ENCODE data around the gene E2F3. TPM values are rescaled to one million over a fixed set of nuclear protein-coding genes. Genes with fewer than 3 reads are reported as not detected.
"Not testable (repeated sequence)": the region's sequence is repeated elsewhere in the genome, so short reads cannot be mapped to it uniquely, and the experiment has no call there.

Gene E2F3
- total RNA-seq, 1 experiment from 2014 or later: 13.8 TPM

DNA sequence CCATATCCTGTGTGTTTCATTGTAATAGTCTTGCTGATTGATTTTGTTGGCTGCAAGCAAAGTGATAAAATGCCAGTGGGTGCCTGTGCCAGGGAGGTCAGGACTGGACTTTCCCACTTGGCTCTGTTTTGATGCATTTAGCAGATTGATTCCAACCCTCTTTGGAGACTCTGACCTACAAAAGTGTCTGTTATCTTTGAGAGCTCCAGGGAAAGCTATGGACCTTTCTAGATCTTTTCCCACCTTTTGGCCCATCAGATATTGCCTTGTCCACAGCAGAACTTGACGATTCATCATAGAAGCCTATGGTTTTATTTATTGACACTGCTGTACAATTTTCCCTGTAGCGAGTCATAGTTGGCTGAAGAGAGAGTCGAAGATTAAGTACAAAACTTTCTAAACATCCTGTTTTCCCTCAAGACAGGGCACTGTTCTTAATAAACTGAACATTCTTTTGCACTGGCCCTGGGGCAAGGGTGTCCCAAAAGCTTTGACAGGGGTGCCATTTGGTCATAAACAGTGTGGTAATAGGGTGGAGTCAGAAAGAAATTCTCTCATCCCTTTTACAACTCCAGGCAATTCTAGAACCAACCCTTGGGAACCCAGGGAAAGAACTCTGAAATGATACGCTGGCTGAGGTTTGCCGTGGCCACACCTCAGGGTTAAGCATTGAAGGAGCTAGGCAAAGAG, 53.7 kb downstream of the E2F3 start:
- DNase-seq: no peak
- H3K27me3 ChIP-seq (ENCODE audit: low read length): no peaks in the 10 kb centered on the region
- peaks cover 100% of the 10 kb centered on the region for H3K79me2 ChIP-seq (ENCODE audit: low read length)
- no peak overlapping the region for H3K27ac ChIP-seq (ENCODE audit: low read length)
- no peak overlapping the region for H3K9ac ChIP-seq (ENCODE audit: low read length)
- no peak overlapping the region for H2AFZ ChIP-seq (ENCODE audit: low read length)
- H3K9me3 ChIP-seq (ENCODE audit: low read length): no peaks in the 10 kb centered on the region
- no peaks in the 10 kb centered on the region for H3K4me1 ChIP-seq (ENCODE audit: low read length)
- no peaks in the 10 kb centered on the region for H3K9me2 ChIP-seq (replicated peaks; ENCODE audit: insufficient read depth, low read length)
- no peak overlapping the region for H3K4me2 ChIP-seq (ENCODE audit: low read depth, low read length, poor library complexity, severe bottlenecking)
- H3K36me3 ChIP-seq (ENCODE audit: insufficient read depth, low read length): peaks cover 29% of the 10 kb centered on the region
- H3K4me3 ChIP-seq (ENCODE audit: low read length): no peak overlapping the region
- H4K20me1 ChIP-seq (ENCODE audit: insufficient read depth, low read depth, low read length): 0 out of 2 replicates have a peak, but pooled peaks cover 7% of the 10 kb centered on the region

DNA sequence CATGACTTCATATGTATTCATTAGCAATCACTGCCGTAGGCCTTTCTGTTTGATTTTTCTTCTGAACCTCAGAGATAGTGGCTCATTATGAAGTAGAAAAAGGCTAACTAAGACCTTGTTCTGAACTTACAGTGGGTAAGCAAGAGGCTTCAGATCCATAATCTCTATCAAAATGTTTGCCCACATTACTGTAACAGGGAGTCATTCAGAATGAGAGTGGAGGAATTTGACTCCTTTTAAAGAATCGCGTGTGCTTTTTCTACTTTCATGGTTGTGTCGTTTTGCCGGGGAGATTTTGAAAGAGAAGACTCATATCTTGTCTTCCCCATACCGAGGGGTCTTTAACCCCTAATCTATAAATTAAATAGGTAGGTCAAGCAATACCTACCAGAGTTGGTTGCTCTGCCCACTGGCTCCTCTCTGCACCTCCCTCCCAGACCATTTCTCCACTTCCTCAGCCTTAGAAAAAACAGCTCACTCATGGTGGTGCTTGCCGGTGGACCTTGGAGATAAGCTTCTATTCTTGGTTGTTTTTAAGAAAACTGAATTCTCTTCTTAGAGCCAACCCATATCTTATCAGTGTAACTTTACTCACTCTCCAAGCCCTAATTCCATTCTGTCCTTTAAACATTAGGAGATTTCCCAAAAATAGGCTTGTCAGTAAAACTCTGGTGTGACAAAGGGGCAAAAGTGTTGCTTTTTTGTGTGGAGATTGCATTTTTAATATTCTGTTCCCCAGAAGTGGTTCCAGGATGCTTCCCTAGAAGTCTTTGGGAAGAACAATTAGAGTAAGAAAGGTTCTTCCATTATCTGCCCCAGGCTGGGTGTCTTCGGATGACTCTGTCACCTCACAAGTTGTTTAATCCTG, 56.6 kb downstream of the E2F3 start:
- Histone ChIP-seq H3K4me2 (ENCODE audit: low read depth, low read length, poor library complexity, severe bottlenecking) (no peak overlapping the region), H3K4me3 (ENCODE audit: low read length) (no peak overlapping the region), H3K27ac (ENCODE audit: low read length) (no peak overlapping the region), H3K79me2 (ENCODE audit: low read length) (peaks cover 99% of the 10 kb centered on the region), H3K9me2 (replicated peaks; ENCODE audit: insufficient read depth, low read length) (no peaks in the 10 kb centered on the region), H2AFZ (ENCODE audit: low read length) (no peak overlapping the region), H3K4me1 (ENCODE audit: low read length) (no peaks in the 10 kb centered on the region), H4K20me1 (ENCODE audit: insufficient read depth, low read depth, low read length) (no peaks in the 10 kb centered on the region), H3K9ac (ENCODE audit: low read length) (no peak overlapping the region), H3K27me3 (ENCODE audit: low read length) (no peaks in the 10 kb centered on the region), H3K36me3 (ENCODE audit: insufficient read depth, low read length) (peaks cover 24% of the 10 kb centered on the region), H3K9me3 (ENCODE audit: low read length) (no peaks in the 10 kb centered on the region)
- no peak for DNase-seq

DNA sequence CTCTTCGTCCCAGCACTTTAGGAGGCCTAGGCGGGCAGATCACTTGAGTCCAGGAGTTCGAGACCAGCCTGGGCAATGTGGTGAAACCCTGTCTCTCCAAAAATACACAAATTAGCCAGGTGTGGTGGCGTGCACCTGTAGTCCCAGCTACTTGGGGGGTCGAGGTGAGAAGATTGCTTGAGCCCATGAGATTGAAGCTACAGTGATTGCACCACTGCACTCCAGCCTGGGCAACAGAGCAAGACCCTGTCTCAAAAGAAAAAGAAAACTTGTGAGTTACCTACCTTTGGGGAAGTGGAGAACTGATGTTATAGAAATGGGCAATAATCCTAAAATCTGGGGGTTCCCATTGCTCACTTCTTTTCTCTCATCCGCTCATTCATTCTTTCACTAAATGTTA, 58.0 kb downstream of the E2F3 start:
- Histone ChIP-seq H3K36me3 (ENCODE audit: insufficient read depth, low read length) (peaks cover 22% of the 10 kb centered on the region), H3K79me2 (ENCODE audit: low read length) (peaks cover 99% of the 10 kb centered on the region), H3K9ac (ENCODE audit: low read length) (no peak overlapping the region), H3K4me1 (ENCODE audit: low read length) (no peaks in the 10 kb centered on the region), H3K9me3 (ENCODE audit: low read length) (no peaks in the 10 kb centered on the region), H3K4me2 (ENCODE audit: low read depth, low read length, poor library complexity, severe bottlenecking) (no peak overlapping the region), H3K4me3 (ENCODE audit: low read length) (no peak overlapping the region), H3K27ac (ENCODE audit: low read length) (no peak overlapping the region), H4K20me1 (ENCODE audit: insufficient read depth, low read depth, low read length) (no peaks in the 10 kb centered on the region), H3K27me3 (ENCODE audit: low read length) (no peaks in the 10 kb centered on the region), H3K9me2 (replicated peaks; ENCODE audit: insufficient read depth, low read length) (no peaks in the 10 kb centered on the region), H2AFZ (ENCODE audit: low read length) (no peak overlapping the region)
- no peak for DNase-seq

DNA sequence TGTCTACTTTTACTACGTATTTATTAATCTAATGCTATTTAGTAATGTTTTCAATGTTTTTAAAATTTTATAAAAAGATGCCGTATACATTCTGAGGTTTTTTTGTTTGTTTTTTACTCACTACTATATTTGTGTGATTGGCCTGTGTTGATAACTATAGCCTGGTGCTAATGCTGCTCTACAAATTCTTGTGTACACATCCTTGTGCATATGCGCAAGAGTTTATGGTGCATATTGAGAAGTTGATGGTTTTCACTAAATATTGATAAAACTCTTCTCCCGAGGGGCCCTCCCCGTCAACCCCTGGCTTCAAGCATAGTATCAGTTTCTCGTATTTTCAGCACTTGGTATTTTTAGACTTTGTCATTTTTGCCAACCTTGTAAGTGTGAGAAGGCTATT, 59.9 kb downstream of the E2F3 start:
- Histone ChIP-seq H3K27ac (ENCODE audit: low read length) (no peak overlapping the region), H3K4me1 (ENCODE audit: low read length) (no peaks in the 10 kb centered on the region), H3K36me3 (ENCODE audit: insufficient read depth, low read length) (peaks cover 28% of the 10 kb centered on the region), H3K27me3 (ENCODE audit: low read length) (no peaks in the 10 kb centered on the region), H3K4me2 (ENCODE audit: low read depth, low read length, poor library complexity, severe bottlenecking) (no peak overlapping the region), H3K9me3 (ENCODE audit: low read length) (no peaks in the 10 kb centered on the region), H4K20me1 (ENCODE audit: insufficient read depth, low read depth, low read length) (no peaks in the 10 kb centered on the region), H3K9me2 (replicated peaks; ENCODE audit: insufficient read depth, low read length) (no peaks in the 10 kb centered on the region), H3K79me2 (ENCODE audit: low read length) (peaks cover 98% of the 10 kb centered on the region), H3K9ac (ENCODE audit: low read length) (no peak overlapping the region), H3K4me3 (ENCODE audit: low read length) (no peak overlapping the region), H2AFZ (ENCODE audit: low read length) (no peak overlapping the region)
- no peak for DNase-seq

DNA sequence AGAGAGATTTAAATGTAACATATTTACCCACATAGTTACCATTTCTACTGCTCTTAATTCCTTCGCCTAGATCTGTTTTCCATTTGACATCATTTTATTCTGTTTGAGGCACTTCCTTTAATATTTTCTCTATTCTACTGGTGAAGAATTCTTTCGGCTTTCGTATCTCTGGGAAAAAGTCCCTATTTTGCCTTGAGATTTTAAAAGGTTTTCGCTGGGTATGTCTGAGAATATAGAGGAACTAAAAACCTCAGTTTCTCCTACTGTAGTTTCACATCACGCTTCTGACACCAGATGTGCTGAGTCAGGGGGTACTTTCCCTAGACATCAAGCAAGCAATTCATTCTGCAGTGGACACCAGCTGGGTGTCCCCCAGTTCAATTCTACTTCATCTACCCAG, 61.7 kb downstream of the E2F3 start:
- Histone ChIP-seq H3K36me3 (ENCODE audit: insufficient read depth, low read length) (peaks cover 20% of the 10 kb centered on the region), H3K27ac (ENCODE audit: low read length) (no peak overlapping the region), H3K4me2 (ENCODE audit: low read depth, low read length, poor library complexity, severe bottlenecking) (no peak overlapping the region), H3K9me3 (ENCODE audit: low read length) (no peaks in the 10 kb centered on the region), H3K4me3 (ENCODE audit: low read length) (no peak overlapping the region), H3K4me1 (ENCODE audit: low read length) (no peaks in the 10 kb centered on the region), H3K27me3 (ENCODE audit: low read length) (no peaks in the 10 kb centered on the region), H3K79me2 (ENCODE audit: low read length) (peaks cover 97% of the 10 kb centered on the region), H4K20me1 (ENCODE audit: insufficient read depth, low read depth, low read length) (no peaks in the 10 kb centered on the region), H3K9me2 (replicated peaks; ENCODE audit: insufficient read depth, low read length) (no peaks in the 10 kb centered on the region), H2AFZ (ENCODE audit: low read length) (no peak overlapping the region), H3K9ac (ENCODE audit: low read length) (no peak overlapping the region)
- DNase-seq: no peak

DNA sequence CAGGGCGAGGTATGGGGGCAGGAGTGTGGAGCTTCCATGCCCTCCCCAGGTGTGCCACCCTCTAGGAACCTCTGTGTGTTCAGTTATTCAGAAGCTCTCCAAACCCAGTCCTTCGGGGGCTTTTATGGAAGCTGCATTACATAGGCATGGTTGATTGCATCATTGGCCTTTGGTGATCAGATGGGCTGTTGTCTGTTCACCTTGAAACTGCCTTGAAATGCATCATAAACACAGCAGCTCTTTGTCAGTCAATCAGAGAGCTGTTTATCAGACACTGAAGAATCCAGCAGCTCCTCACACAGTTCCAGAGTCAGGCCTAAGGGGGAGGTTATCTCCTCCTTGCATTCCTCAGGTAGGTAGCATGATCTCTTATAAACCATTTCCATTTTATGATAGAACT, 62.4 kb downstream of the E2F3 start:
- Histone ChIP-seq H3K27ac (ENCODE audit: low read length) (no peak overlapping the region), H2AFZ (ENCODE audit: low read length) (no peak overlapping the region), H3K27me3 (ENCODE audit: low read length) (no peaks in the 10 kb centered on the region), H3K9ac (ENCODE audit: low read length) (no peak overlapping the region), H3K4me2 (ENCODE audit: low read depth, low read length, poor library complexity, severe bottlenecking) (no peak overlapping the region), H4K20me1 (ENCODE audit: insufficient read depth, low read depth, low read length) (no peaks in the 10 kb centered on the region), H3K79me2 (ENCODE audit: low read length) (peaks cover 97% of the 10 kb centered on the region), H3K36me3 (ENCODE audit: insufficient read depth, low read length) (peaks cover 20% of the 10 kb centered on the region), H3K9me3 (ENCODE audit: low read length) (no peaks in the 10 kb centered on the region), H3K4me1 (ENCODE audit: low read length) (no peaks in the 10 kb centered on the region), H3K4me3 (ENCODE audit: low read length) (no peak overlapping the region), H3K9me2 (replicated peaks; ENCODE audit: insufficient read depth, low read length) (no peaks in the 10 kb centered on the region)
- DNase-seq: no peak

DNA sequence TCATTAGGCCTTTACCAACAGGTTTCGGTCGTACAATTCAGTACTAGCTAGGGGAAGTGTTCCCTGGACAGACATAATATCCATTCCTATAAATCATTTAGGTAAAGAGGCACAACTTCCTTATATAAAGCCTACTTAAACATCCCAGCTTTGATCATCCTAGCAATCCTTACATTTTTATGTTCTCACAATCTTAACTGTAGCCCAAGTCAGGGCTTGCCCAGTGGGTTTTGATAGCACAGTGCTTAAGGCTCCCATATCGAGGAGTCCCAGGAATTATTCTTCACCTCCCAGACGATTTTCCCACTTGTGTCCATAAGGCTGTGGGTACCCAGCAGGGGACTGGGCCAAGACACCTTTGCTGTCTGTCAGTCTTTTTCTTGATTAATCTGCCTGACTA, 63.2 kb downstream of the E2F3 start:
- Histone ChIP-seq H3K36me3 (ENCODE audit: insufficient read depth, low read length) (peaks cover 20% of the 10 kb centered on the region), H2AFZ (ENCODE audit: low read length) (no peak overlapping the region), H3K9me2 (replicated peaks; ENCODE audit: insufficient read depth, low read length) (no peaks in the 10 kb centered on the region), H4K20me1 (ENCODE audit: insufficient read depth, low read depth, low read length) (no peaks in the 10 kb centered on the region), H3K4me2 (ENCODE audit: low read depth, low read length, poor library complexity, severe bottlenecking) (no peak overlapping the region), H3K9me3 (ENCODE audit: low read length) (no peaks in the 10 kb centered on the region), H3K27me3 (ENCODE audit: low read length) (no peaks in the 10 kb centered on the region), H3K4me3 (ENCODE audit: low read length) (no peak overlapping the region), H3K79me2 (ENCODE audit: low read length) (peaks cover 97% of the 10 kb centered on the region), H3K9ac (ENCODE audit: low read length) (no peak overlapping the region), H3K27ac (ENCODE audit: low read length) (no peak overlapping the region), H3K4me1 (ENCODE audit: low read length) (no peaks in the 10 kb centered on the region)
- no peak for DNase-seq

DNA sequence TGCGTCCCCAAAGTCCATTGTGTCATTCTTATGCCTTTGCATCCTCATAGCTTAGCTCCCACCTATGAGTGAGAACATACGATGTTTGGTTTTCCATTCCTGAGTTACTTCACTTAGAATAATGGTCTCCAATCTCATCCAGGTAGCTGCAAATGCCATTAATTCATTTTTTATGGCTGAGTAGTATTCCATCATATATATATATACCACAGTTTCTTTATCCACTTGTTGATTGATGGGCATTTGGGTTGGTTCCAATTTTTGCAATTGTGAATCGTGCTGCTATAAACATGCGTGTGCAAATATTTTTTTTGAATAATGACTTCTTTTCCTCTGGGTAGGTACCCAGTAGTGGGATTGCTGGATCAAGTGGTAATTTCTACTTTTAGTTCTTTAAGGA, 63.9 kb downstream of the E2F3 start:
- H3K9me3 ChIP-seq (ENCODE audit: low read length); DNase-seq; H4K20me1 ChIP-seq (ENCODE audit: insufficient read depth, low read depth, low read length); H2AFZ ChIP-seq (ENCODE audit: low read length); H3K27ac ChIP-seq (ENCODE audit: low read length); H3K4me1 ChIP-seq (ENCODE audit: low read length); H3K4me2 ChIP-seq (ENCODE audit: low read depth, low read length, poor library complexity, severe bottlenecking); H3K9ac ChIP-seq (ENCODE audit: low read length); H3K9me2 ChIP-seq (replicated peaks; ENCODE audit: insufficient read depth, low read length); H3K4me3 ChIP-seq (ENCODE audit: low read length); H3K27me3 ChIP-seq (ENCODE audit: low read length): not testable (repeated sequence)
- Histone ChIP-seq H3K36me3 (ENCODE audit: insufficient read depth, low read length) (peaks cover 12% of the 10 kb centered on the region; the same call in 1 of the 2 replicates), H3K79me2 (ENCODE audit: low read length) (peaks cover 97% of the 10 kb centered on the region)

Data from Karpas-422 (cell line).